Inferior parietal cortex (tissue), 1 donor: ENCODE measurements around the gene SH3TC2.
A peak's percentile ranks its signal among the peaks of the same experiment; 100 is the strongest.

ENCODE experiments used
- DNase-seq: peaks from one replicate; pipeline ENCODE4 v3.0.0-alpha.2; 2016; ENCODE audit errors: extremely low spot score

The SH3TC2 gene

GRCh38 chr5:149001162-149001561 is 61.7 kb downstream of the SH3TC2 start:
- DNase-seq = no peak

- no peak for DNase-seq
These were observed 63.1 kb downstream of the SH3TC2 start for GRCh38 chr5:148999741-149000140.

- peak; percentile 77 for DNase-seq
These were observed 64.6 kb downstream of the SH3TC2 start for GRCh38 chr5:148998174-148998797.

- no peak for DNase-seq
These were observed 66.6 kb downstream of the SH3TC2 start for GRCh38 chr5:148996270-148996669.

GRCh38 chr5:148995791-148996190 is 67.1 kb downstream of the SH3TC2 start:
- no peak for DNase-seq

GRCh38 chr5:148993283-148993936 is 69.5 kb downstream of the SH3TC2 start:
- DNase-seq = no peak

- no peak for DNase-seq
These were observed 70.6 kb downstream of the SH3TC2 start for GRCh38 chr5:148992265-148992664.

GRCh38 chr5:148991566-148991965 is 71.3 kb downstream of the SH3TC2 start:
- no peak for DNase-seq

- DNase-seq = no peak
These were observed 72.0 kb downstream of the SH3TC2 start for GRCh38 chr5:148990817-148991216.

GRCh38 chr5:148989567-148989966 is 73.3 kb downstream of the SH3TC2 start:
- no peak for DNase-seq

- DNase-seq = no peak
These were observed 74.5 kb downstream of the SH3TC2 start for GRCh38 chr5:148988328-148988727.

GRCh38 chr5:148986636-148987035 is 76.2 kb downstream of the SH3TC2 start:
- no peak for DNase-seq

- DNase-seq = no peak
These were observed 78.5 kb downstream of the SH3TC2 start for GRCh38 chr5:148984345-148984744.

- no peak for DNase-seq
These were observed 81.5 kb downstream of the SH3TC2 start for GRCh38 chr5:148981353-148981752.

- DNase-seq = no peak
These were observed 82.1 kb downstream of the SH3TC2 start for GRCh38 chr5:148980731-148981130.

- DNase-seq = no peak
These were observed 83.7 kb downstream of the SH3TC2 start for GRCh38 chr5:148979083-148979723.

- no peak for DNase-seq
These were observed 84.3 kb downstream of the SH3TC2 start for GRCh38 chr5:148978370-148979082.

- no peak for DNase-seq
These were observed 86.1 kb downstream of the SH3TC2 start for GRCh38 chr5:148976569-148977381.

GRCh38 chr5:148974642-148975327 is 88.1 kb downstream of the SH3TC2 start:
- DNase-seq = no peak

- no peak for DNase-seq
These were observed 89.4 kb downstream of the SH3TC2 start for GRCh38 chr5:148973455-148973854.

GRCh38 chr5:148972974-148973374 is 89.9 kb downstream of the SH3TC2 start:
- no peak for DNase-seq
